Thyroid gland (tissue), 4 donors: ENCODE data around the gene POU2AF1.

Source experiments
- POLR2A ChIP-seq, 2 donors: fragments of 450-650 bp; IDR thresholded peaks; one replicate each; pipeline ENCODE4 v1.6.1; 2017; ENCODE audit warnings: antibody characterized with exemption in 2 of 2, mild to moderate bottlenecking in 2 of 2, moderate library complexity in 1 of 2
- TF ChIP-seq, protein P1 (sequence below), 6 experiments: fragments of 200-600 bp in 3 of 6; fragments of 450-650 bp in 3 of 6; sonication (generic) in 3 of 6; IDR thresholded peaks; one replicate each; pipeline ENCODE4 v1.5.1; 2016 to 2019; ENCODE audit warnings: antibody characterized with exemption in 6 of 6, mild to moderate bottlenecking in 2 of 6, inconsistent platforms in 1 of 6, moderate library complexity in 1 of 6

DNA sequence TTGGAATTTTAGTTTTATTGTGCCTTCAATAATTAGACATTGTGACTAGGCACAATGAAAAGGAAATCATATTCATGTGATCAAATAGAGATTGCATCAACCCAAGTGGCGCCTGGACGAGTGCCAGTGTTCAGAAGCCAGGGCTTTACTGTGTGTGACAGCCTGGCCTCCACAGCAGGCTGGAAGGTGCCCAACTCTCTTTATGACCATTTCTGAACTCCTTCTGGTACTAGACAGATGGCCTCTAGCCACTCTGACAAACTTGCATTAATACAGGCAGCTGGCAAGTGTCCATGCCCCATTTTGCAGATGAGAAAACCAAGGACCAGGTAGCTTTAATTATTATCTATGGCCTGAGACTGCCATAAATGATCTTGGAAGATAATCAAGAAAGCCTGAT is 8.3 kb upstream of the POU2AF1 start:
- TF ChIP-seq, protein P1, sequence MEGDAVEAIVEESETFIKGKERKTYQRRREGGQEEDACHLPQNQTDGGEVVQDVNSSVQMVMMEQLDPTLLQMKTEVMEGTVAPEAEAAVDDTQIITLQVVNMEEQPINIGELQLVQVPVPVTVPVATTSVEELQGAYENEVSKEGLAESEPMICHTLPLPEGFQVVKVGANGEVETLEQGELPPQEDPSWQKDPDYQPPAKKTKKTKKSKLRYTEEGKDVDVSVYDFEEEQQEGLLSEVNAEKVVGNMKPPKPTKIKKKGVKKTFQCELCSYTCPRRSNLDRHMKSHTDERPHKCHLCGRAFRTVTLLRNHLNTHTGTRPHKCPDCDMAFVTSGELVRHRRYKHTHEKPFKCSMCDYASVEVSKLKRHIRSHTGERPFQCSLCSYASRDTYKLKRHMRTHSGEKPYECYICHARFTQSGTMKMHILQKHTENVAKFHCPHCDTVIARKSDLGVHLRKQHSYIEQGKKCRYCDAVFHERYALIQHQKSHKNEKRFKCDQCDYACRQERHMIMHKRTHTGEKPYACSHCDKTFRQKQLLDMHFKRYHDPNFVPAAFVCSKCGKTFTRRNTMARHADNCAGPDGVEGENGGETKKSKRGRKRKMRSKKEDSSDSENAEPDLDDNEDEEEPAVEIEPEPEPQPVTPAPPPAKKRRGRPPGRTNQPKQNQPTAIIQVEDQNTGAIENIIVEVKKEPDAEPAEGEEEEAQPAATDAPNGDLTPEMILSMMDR (IDR thresholded peaks at IDR 0.05) = no peak
- TF ChIP-seq POLR2A (IDR thresholded peaks at IDR 0.05) = no peak
